Muscle layer of duodenum (tissue), 2 donors: ENCODE results near the gene GPATCH8.
"Not testable (repeated sequence)": the region's sequence is repeated elsewhere in the genome, so short reads cannot be mapped to it uniquely, and the experiment has no call there.

ENCODE experiments used
- H3K27ac ChIP-seq: one replicate; pipeline ENCODE4 v1.7.0; 2013; ENCODE audit warnings: mild to moderate bottlenecking, low read length
- H3K27me3 ChIP-seq: one replicate; pipeline ENCODE4 v1.7.0; 2013; ENCODE audit warnings: low read depth, mild to moderate bottlenecking, control low read depth, low read length
- H3K36me3 ChIP-seq, 2 donors: one replicate each; pipeline ENCODE4 v1.7.0; 2013; ENCODE audit warnings: low read length in 2 of 2, control low read depth in 1 of 2, mild to moderate bottlenecking in 1 of 2; ENCODE audit not compliant: insufficient read depth in 2 of 2, control insufficient read depth in 1 of 2
- H3K4me1 ChIP-seq, 2 donors: one replicate each; pipeline ENCODE4 v1.7.0; 2013; ENCODE audit warnings: low read length in 2 of 2, mild to moderate bottlenecking in 2 of 2, control low read depth in 1 of 2, moderate library complexity in 1 of 2; ENCODE audit not compliant: insufficient read depth in 2 of 2, control insufficient read depth in 1 of 2
- H3K4me3 ChIP-seq, 2 donors: one replicate each; pipeline ENCODE4 v1.7.0; 2013; ENCODE audit warnings: low read length in 2 of 2, low read depth in 1 of 2, mild to moderate bottlenecking in 1 of 2
- H3K9me3 ChIP-seq, 2 donors: one replicate each; pipeline ENCODE4 v1.7.0; 2013; ENCODE audit warnings: low read length in 2 of 2, control low read depth in 1 of 2, mild to moderate bottlenecking in 1 of 2; ENCODE audit not compliant: control insufficient read depth in 1 of 2
- donor health status: healthy.

Gene GPATCH8

DNA sequence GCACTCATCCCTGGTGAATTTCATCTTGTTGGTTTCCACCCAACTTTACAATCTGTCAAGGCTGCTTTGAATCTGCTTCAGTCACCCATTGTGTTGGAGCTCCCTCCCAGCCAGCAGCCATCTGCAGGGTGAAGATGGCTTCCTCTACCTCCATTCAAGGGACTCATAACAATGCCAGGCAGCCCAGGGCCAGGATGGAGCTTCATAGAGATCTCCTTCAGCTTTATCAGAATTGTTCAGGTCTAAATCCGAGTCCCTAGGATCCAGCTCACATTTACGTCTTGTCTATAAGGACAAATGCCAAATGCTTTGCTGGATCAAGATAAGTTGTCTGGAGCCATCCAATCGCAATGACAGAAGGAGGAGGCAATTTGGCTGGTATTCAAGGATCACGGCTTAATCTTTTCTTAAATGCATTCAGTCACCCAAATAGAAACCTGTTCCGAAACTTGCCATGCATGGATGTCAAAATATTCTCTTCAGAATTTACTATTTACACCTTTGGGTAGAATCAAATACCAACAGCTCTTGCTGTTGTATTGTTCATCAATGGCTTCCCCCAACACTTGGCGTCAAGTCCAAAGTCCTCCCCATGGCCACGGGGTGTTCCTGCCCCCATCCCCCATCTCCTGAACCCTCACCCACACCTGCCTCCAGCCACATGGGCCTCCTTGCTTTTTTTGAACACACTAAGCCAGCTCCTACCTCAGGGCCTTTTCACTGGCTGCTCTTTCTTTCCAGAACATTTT lies 135.8 kb downstream of the GPATCH8 start:
- no peaks in the 10 kb centered on the region for H3K36me3 ChIP-seq
- H3K27me3 ChIP-seq = peaks cover 6% of the 10 kb centered on the region
- H3K4me3 ChIP-seq = no peak overlapping the region
- H3K27ac ChIP-seq = no peak overlapping the region
- peaks cover 0 to 16% of the 10 kb centered on the region in 2 donors for H3K4me1 ChIP-seq
- no peaks in the 10 kb centered on the region for H3K9me3 ChIP-seq

DNA sequence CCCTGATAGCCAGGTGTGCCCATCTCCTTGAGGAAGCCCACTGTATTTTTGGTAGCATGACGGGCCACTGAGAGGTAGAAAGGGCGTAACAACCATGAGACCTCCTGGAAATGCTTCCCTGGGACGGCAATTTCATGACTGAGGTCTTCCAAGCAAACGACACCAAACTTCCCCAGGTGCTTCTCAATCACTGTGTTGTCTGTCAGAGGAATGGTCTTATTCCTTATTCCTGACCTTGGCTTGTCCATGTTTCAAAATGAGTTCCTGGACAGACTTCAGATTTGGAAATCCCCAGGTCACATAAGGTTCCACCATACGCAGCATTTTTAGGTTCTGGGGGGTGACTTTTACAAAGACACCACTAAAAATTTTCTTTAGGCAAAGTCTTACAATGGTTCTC lies 138.2 kb downstream of the GPATCH8 start:
- H3K27ac ChIP-seq, H3K4me3 ChIP-seq, H3K9me3 ChIP-seq, H3K36me3 ChIP-seq: not testable (repeated sequence)
- H3K4me1 ChIP-seq = peaks cover 0 to 29% of the 10 kb centered on the region in 2 donors
- H3K27me3 ChIP-seq = peaks cover 11% of the 10 kb centered on the region

DNA sequence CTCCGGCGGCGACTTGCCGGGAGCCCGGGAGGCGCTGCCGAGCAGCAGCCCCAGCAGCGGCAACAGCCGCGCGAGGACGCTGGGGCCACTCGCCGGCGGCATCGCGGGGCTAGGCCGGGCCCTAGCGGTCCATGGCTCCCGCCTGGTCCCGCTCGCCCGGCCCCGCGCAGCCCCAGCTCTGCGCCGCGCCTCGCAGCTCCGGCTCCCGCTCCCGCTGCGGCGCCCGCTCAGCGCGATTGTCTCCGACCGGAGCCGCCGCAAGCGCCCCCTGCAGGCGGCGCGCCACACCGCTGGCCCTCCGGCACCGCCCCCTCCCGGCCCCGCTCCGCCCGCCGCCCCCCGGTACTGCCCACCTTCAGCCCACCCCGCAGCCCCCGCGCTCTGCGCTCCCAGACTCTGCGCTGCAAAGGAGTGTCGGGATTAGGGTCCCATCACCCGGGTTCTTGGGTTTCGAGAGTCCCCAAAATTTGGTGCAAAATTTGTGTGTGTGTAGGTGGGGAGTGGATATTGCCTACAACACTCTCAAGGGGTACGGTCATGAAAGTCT lies 139.5 kb downstream of the GPATCH8 start, which contains the start of gene FAM171A2:
TSS of gene FAM171A2 (minus strand) at position 241 of the 547 bp plus-strand sequence. CDS start at position 102, 139 bp downstream.
- Histone ChIP-seq H3K4me1 (peaks cover 0 to 29% of the 10 kb centered on the region in 2 donors), H3K36me3 (no peaks in the 10 kb centered on the region), H3K4me3 (peak within 1 kb of the TSS; percentile 42 to 68), H3K27ac (no peak within 1 kb of the TSS), H3K27me3 (peaks cover 11% of the 10 kb centered on the region), H3K9me3 (no peaks in the 10 kb centered on the region)

DNA sequence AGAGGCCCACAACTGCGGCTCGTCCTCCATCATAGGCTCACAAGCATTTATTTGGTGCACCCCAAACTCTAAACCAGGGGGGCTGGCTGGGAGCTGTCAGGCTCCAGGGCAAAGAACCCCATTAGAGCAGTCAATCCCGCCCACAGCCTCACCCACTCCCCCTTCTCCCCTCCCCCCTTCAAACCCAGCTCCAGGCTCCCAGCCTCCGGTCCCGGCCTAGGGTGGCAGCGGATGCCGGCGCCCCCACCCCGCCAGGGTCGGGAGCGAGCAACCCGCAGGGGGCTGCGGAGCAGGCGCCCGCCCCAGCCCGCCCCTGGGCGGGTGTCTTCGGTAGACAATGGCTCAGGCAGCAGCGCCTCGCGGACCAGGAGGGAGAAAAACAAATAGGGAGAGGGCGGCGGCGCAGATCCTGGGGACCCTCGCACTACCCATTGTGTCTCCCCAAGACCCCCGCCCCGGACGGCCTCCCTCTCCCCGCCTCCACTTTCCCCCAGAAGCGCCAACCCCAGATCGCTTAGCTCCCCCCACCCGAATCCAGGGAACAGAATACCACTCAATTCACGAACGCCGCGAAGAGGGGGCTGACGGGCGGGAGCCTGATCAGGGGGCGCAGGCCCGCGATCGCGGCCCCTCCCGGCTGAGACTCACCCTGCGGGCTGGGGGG lies 140.1 kb downstream of the GPATCH8 start:
- Histone ChIP-seq H3K36me3 (no peaks in the 10 kb centered on the region), H3K4me1 (peaks cover 0 to 29% of the 10 kb centered on the region in 2 donors), H3K4me3 (peak overlapping the region; percentile 42 to 68), H3K9me3 (no peaks in the 10 kb centered on the region), H3K27me3 (peaks cover 11% of the 10 kb centered on the region), H3K27ac (no peak overlapping the region)

DNA sequence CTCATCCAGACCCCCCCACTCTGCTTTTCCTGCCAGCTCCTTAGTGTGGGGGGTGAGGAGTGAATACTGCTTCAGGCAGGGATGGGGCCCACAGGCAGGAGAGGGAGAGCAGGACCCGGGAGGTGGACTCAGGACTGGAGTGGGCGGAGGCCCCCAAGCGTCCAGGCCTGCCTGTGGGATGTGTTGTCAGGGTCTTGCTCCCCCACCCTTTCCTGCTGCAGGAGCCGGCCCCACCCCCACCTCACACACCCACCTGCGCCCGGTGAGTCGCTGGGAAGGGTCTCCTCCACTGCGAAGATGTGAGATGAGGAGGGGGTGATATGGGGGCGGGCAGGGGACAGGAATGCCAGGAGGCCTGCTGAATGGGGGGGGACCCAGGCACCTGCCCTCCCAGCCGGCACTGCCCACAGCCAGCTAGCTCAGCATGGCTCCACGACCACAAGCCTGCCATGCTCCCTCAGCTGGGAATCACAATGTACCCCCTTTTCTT lies 140.7 kb downstream of the GPATCH8 start:
- Histone ChIP-seq H3K27me3 (peaks cover 11% of the 10 kb centered on the region), H3K4me1 (peaks cover 0 to 29% of the 10 kb centered on the region in 2 donors), H3K9me3 (no peaks in the 10 kb centered on the region), H3K4me3 (peak overlapping the region; percentile 11 to 68), H3K36me3 (no peaks in the 10 kb centered on the region), H3K27ac (no peak overlapping the region)

DNA sequence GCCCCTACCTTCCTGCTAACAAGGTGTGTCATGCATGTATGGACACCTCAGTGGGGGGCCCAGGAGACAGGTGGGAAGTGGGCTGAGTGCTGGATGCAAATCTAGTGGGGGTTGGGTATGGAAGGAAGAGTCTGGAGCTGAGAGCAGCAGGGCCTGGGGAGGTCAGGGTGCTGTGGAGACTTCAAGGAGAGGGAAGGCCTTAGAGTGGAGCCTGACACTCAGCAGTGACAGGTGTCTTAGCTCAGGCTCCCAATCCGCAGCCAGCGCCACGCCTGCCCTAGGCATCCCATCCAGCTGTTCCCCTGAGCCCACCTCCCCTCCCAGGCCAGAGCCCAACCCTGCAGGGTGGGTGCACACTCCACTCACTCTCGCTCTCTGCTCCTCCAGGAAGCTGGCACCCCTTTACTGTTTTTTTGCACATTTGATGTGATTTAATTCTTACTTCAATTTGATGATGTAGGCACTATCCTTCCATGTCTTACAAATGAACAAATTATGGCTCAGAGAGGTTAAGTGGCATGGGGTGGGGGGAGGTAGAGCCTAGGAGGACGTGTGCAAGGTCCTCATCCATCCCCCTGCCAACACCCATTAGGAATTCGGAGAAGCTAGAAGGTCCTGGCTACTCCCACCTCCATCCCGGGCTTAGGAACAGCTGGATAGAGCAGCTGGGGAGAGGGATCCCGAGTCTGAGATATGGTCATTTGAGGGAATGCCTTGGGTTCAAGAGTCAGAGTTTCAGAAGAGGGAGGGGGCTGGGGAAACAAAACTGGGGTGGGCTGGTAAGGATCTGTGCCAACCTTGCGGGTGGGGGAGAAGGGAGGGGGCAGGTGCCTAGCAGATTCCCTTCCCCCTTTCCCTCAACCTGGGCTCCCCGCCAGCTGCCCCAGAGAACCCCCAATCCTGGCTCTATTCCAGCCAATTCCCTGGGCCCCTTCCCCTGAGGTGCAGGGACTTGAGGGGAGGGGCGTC lies 141.6 kb downstream of the GPATCH8 start:
- no peaks in the 10 kb centered on the region for H3K9me3 ChIP-seq
- H3K36me3 ChIP-seq = no peaks in the 10 kb centered on the region
- peaks cover 11% of the 10 kb centered on the region for H3K27me3 ChIP-seq
- no peak overlapping the region for H3K27ac ChIP-seq
- H3K4me3 ChIP-seq = no peak overlapping the region
- peaks cover 0 to 29% of the 10 kb centered on the region in 2 donors for H3K4me1 ChIP-seq

DNA sequence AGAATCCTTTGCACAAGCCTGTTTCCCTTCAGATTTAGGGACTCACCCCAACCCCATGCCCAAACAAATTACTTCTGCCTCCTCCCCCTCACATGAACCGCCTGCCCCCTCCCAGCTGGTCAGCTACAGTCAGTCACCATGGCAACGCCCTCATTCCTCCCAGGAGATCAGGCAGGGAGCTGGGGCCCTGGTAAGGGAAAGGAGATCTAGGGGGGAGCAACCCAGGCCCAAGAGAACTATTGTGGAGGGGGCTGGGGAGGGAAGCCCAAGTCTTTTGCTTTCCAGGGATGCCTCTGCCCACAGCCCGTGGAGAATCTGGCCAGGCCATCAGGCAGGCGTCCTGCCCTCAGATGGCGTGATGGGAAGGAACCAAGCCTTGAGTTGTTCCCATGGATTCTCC lies 142.4 kb downstream of the GPATCH8 start:
- Histone ChIP-seq H3K36me3 (no peaks in the 10 kb centered on the region), H3K27me3 (peaks cover 11% of the 10 kb centered on the region), H3K4me1 (peaks cover 0 to 29% of the 10 kb centered on the region in 2 donors), H3K27ac (no peak overlapping the region), H3K9me3 (no peaks in the 10 kb centered on the region), H3K4me3 (no peak overlapping the region)

DNA sequence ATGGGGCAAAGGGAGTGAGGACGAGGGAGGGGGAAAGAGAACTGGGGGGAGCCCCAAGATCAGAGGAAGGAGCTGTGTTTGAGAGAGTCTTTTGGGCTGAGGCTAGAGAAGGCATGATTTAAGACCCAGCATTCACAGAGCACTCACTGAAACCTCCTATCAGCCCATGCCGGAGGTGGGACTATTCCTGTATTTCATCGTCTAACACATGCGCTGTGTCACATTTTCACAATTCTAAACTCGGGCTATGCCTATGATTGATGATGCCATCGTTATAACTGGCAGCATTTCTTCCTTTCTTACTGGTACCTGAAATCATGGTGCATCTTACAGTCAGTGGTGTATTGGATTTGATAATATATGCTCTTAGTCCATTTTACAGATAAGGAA lies 143.1 kb downstream of the GPATCH8 start:
- peaks cover 11% of the 10 kb centered on the region for H3K27me3 ChIP-seq
- no peaks in the 10 kb centered on the region for H3K36me3 ChIP-seq
- no peaks in the 10 kb centered on the region for H3K9me3 ChIP-seq
- H3K4me3 ChIP-seq = no peak overlapping the region
- peaks cover 0 to 29% of the 10 kb centered on the region in 2 donors for H3K4me1 ChIP-seq
- no peak overlapping the region for H3K27ac ChIP-seq

DNA sequence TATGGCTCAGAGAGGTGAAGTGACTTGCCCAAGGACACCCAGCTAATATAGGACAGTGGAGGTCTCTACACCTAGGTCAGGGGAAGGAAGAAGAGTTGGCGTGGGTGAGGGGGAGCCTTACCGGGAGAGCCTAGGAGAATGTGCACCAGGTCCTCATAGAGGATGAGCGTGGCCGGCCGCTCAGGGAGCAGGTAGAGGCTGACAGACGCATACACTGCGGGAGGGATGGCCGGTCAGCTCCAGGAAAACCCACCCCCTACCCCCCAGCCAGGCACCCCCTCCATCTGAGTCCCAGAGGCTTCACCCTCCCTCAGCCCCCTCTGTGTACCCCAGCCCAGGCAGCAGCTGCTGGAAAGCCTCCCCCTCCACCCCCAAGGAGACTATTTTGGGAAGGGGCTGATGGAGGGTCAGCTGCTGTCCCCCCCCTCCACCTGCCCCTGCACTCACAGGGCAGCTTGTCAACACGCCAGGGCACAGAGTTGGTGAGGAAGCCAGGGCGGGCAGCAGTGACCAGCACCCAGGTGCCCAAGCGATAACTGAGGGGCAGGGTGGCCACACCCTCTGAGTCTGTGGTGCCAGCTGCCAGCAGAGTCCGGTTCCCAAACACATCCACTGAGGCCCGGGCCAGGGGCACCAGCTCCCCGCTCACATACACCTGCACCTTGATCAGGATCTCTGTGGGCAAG lies 143.6 kb downstream of the GPATCH8 start:
- no peaks in the 10 kb centered on the region for H3K9me3 ChIP-seq
- H3K4me1 ChIP-seq = peaks cover 0 to 29% of the 10 kb centered on the region in 2 donors
- H3K36me3 ChIP-seq = no peaks in the 10 kb centered on the region
- no peak overlapping the region for H3K27ac ChIP-seq
- no peak overlapping the region for H3K4me3 ChIP-seq
- peaks cover 11% of the 10 kb centered on the region for H3K27me3 ChIP-seq

DNA sequence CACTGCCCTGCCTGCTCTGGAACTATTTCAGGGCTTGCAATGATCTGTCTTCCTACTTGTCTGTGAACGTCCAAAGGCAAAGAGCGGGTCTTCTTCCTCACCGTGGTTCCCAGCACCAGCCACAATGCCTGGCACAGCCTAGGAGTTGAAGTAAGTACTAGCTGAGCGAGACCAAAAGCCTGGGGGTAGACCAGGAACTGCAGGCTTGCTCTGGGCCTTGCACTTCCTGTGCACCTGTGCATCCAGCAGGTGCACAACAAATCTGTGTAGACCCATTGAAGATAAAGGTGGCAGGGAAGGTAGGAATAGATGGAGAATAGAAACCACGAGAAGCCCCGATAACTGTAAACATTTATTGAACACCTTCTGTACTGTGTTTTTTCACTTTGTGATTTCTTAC lies 144.2 kb downstream of the GPATCH8 start:
- no peak overlapping the region for H3K27ac ChIP-seq
- H3K9me3 ChIP-seq = no peaks in the 10 kb centered on the region
- no peaks in the 10 kb centered on the region for H3K36me3 ChIP-seq
- H3K27me3 ChIP-seq = peaks cover 11% of the 10 kb centered on the region
- H3K4me3 ChIP-seq = no peak overlapping the region
- peaks cover 0 to 27% of the 10 kb centered on the region in 2 donors for H3K4me1 ChIP-seq
